Psoas muscle (tissue), 8 donors: ENCODE results near the gene PTPN23. TPM values are rescaled to one million over a fixed set of nuclear protein-coding genes. Genes with fewer than 3 reads are reported as not detected.
A peak's percentile ranks its signal among the peaks of the same experiment; 100 is the strongest.
"Not testable (repeated sequence)": the region's sequence is repeated elsewhere in the genome, so short reads cannot be mapped to it uniquely, and the experiment has no call there.

ENCODE experiments used
- ATAC-seq, 4 donors: fragments of 200-7000 bp; cut with Tn5 transposase; one replicate each; pipeline ENCODE4 v1.9.1; 2020; ENCODE audit warnings: moderate library complexity in 3 of 4, mild to moderate bottlenecking in 2 of 4
- DNase-seq, 2 donors: peaks; one replicate each; pipeline ENCODE4 v3.0.0-alpha.2; 2020
- H3K27ac ChIP-seq: fragments of 200-600 bp; one replicate; pipeline ENCODE4 v1.8.0; 2022
- H3K27me3 ChIP-seq, 3 donors: fragments of 200-600 bp in 1 of 3; one replicate each; pipeline versions ENCODE4 v1.6.1 to v1.8.0; 2013 to 2022; ENCODE audit warnings: low read length in 2 of 3, mild to moderate bottlenecking in 2 of 3, moderate library complexity in 1 of 3; ENCODE audit not compliant: insufficient read depth in 3 of 3
- H3K36me3 ChIP-seq, 2 donors: fragments of 200-600 bp in 1 of 2; one replicate each; pipeline versions ENCODE4 v1.6.1 to v1.8.0; 2013 to 2022; ENCODE audit warnings: low read depth in 1 of 2, mild to moderate bottlenecking in 1 of 2, moderate library complexity in 1 of 2; ENCODE audit not compliant: insufficient read depth in 1 of 2
- H3K4me1 ChIP-seq: fragments of 200-600 bp; one replicate; pipeline ENCODE4 v1.8.0; 2022
- H3K4me3 ChIP-seq: fragments of 200-600 bp; one replicate; pipeline ENCODE4 v1.8.0; 2022; ENCODE audit warnings: mild to moderate bottlenecking
- H3K9me3 ChIP-seq: fragments of 200-600 bp; one replicate; pipeline ENCODE4 v1.8.0; 2022
- WGBS, 3 donors: extraction: QIAGEN DNeasy Blood & Tissue Kit; methylation state at CpG; one replicate each; pipeline versions ENCODE4 v1.1.6 to v1.1.7; 2013; 5-methylcytosine and 5-hydroxymethylcytosine counted together
- intact Hi-C, 2 donors: fragments of 100-400 bp; cut with DNase I; formaldehyde crosslinking; loops; one replicate each; pipeline versions ENCODE4 v1.11.0 to v1.14.2; 2022
- polyA plus RNA-seq, 3 donors: library from polyadenylated mRNA; stranded (reverse); fragments of 200-250 nt; gene quantifications; one replicate each; pipeline ENCODE4 v1.2.3, GENCODE V29; 2013
- total RNA-seq, 4 donors: library from RNA; stranded (reverse); fragmentation: NEBNext Ultra II Directional in 2 of 4; extraction: Animal tissue kit (Norgen Biotek cat#: 25700) in 2 of 4; gene quantifications; one replicate each; pipeline versions ENCODE4 v1.2.1 to v1.2.4, GENCODE V29; 2021 to 2023
- TF ChIP-seq, protein P1 (sequence below): fragments of 200-600 bp; IDR thresholded peaks from one replicate; pipeline ENCODE4 v1.8.0; 2022; ENCODE audit warnings: antibody characterized with exemption
- donor health status: healthy with polysubstance abuse.
- donor health status: DM: no; HTN: no; CAD: no; lungs with moderate emphysema.
- donor health status: Bipolar disorder and iron deficiency.
- donor health status: healthy.
- donor health status: DM: yes; HTN: yes; CAD: no.
- donor health status: DM: no; HTN: no; CAD: no.
- donor health status: DM: no; HTN: no; CAD: no.
- donor health status: DM: yes; HTN: yes; CAD: no.

PTPN23 gene
- total and polyA plus RNA-seq, 7 donors: 14.3 to 47.5 (median 30.9) TPM

DNA sequence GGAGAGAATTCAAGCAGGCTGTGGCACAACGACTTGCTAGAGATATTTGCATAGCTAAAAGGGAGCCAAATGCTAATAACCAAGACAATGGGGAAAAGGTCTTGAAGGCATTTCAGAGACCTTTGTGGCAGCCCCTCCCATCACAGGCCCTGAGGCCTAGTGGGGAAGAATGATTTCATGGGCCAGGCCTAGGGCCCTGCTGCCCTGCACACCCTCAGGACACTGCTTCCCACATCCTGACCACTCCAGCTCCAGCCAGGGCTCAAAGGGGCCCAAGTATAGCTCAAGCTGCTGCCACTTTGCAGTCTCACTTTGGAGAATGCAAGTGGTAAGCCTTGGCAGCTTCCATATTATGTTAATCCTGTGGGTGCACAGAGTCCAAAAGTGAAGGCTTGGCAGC, 21.5 kb upstream of the PTPN23 start:
- H3K27me3 ChIP-seq: no peaks in the 10 kb centered on the region
- no peaks in the 10 kb centered on the region for H3K4me1 ChIP-seq
- no peak for DNase-seq
- H3K4me3 ChIP-seq: no peak overlapping the region
- peaks cover 12% of the 10 kb centered on the region for H3K9me3 ChIP-seq
- TF ChIP-seq, protein P1, sequence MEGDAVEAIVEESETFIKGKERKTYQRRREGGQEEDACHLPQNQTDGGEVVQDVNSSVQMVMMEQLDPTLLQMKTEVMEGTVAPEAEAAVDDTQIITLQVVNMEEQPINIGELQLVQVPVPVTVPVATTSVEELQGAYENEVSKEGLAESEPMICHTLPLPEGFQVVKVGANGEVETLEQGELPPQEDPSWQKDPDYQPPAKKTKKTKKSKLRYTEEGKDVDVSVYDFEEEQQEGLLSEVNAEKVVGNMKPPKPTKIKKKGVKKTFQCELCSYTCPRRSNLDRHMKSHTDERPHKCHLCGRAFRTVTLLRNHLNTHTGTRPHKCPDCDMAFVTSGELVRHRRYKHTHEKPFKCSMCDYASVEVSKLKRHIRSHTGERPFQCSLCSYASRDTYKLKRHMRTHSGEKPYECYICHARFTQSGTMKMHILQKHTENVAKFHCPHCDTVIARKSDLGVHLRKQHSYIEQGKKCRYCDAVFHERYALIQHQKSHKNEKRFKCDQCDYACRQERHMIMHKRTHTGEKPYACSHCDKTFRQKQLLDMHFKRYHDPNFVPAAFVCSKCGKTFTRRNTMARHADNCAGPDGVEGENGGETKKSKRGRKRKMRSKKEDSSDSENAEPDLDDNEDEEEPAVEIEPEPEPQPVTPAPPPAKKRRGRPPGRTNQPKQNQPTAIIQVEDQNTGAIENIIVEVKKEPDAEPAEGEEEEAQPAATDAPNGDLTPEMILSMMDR: no peak
- WGBS, 3 donors: 64 to 70% (median 68%) methylated on average over 1 of the region's 1 CpG
- no peak overlapping the region for H3K27ac ChIP-seq
- intact Hi-C loops: no loop called here
- ATAC-seq: no peak
- H3K36me3 ChIP-seq: no peaks in the 10 kb centered on the region

DNA sequence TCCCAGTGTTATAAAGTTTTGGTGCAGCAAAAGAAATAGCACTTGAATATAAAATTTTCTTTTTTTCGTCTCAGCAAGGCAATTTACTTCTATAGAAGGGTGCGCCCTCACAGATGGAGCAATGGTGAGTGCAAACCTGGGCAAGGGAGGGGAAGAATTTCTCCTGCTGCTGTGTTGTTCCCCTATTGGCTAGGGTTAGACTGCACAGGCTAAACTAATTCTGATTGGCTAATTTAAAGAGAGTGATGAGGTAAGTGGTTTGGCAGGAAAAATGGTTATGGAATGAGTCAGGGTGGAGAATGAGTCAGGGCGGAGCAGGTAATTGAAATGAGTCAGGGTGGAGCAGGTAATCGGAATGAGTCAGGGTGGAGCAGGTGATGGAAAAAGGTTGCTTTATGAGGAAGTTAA, 20.7 kb upstream of the PTPN23 start:
- intact Hi-C loops: not testable (repeated sequence)

DNA sequence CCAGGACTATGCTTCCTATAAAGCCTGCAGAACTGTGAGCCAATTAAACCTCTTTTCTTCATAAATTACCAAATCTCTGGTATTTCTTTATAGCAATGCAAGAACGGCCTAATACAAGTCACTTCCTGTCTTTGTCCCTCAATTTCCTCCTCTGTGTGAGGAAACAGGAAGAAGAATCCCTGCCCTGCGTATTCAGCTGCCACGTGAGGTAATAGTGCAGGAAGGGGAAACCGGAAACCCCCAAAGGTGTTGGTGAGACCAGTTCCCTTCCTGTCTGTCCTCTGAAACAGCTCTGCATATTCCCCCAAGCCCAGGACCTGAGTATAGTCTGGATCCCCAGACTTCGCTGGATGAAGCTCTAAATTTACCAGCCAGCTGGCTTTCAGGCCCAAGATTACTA, 18.1 kb upstream of the PTPN23 start:
- Histone ChIP-seq H3K27me3 (no peaks in the 10 kb centered on the region), H3K36me3 (no peaks in the 10 kb centered on the region), H3K4me3 (no peak overlapping the region), H3K27ac (peak overlapping the region; percentile 37), H3K9me3 (peaks cover 12% of the 10 kb centered on the region), H3K4me1 (peaks cover 9% of the 10 kb centered on the region)
- TF ChIP-seq, protein P1: no peak
- intact Hi-C loops: no loop called here
- DNase-seq (no peak), ATAC-seq (peak in 1 of 4 donors; percentile 35)
- WGBS, 3 donors: 65 to 75% (median 68%) methylated on average over 5 of the region's 5 CpGs

More for the DNA sequence above, 20.7 kb upstream of the PTPN23 start:
- ATAC-seq, DNase-seq, H3K27me3 ChIP-seq, H3K4me1 ChIP-seq, H3K36me3 ChIP-seq, H3K27ac ChIP-seq, H3K4me3 ChIP-seq: not testable (repeated sequence)
- WGBS, 3 donors: 92 to 98% (median 94%) methylated on average over 4 of the region's 4 CpGs
- H3K9me3 ChIP-seq: peaks cover 12% of the 10 kb centered on the region

DNA sequence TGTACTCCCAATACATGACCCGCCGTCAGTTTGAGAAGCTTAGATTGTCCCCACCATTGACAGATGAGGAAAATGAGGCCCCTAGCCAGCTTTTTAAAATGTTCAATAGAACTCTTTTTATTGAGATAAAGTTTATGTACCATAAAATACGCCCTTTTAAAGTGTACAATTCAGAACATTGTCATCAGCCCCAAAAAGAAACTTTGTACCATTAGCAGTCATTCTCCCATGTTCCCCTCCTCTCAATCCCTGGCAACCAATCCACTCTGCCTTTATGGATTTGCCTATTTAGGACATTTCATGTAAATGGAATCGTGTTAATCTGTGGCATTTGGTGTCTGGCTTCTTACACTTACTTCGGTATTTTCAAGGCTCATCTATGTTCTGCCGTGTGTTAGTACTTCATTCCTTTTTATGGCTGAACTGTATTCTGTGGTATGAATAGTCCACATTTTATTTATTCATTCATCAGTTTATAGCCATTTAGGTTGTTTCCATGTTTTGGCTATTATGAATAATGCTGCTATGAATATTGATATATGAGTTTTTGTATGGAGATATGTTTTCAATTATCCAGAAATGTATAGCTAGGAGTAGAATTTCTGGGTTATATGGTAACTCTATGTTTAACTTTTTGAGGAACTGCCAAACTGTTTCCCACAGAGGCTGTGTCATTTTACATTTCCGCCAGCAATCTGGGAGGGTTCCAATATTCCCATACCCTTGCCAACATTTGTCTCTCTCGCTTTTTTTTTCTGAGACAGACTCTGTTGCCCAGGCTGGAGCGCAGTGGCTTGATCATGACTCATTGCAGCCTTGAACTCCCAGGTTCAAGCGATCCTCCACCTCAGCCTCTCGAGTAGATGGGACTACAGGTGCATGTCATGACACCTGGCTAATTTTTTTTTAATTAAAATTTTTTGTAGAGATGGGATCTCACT, 15.3 kb upstream of the PTPN23 start:
- TF ChIP-seq, protein P1: no peak
- H3K4me1 ChIP-seq: peaks cover 9% of the 10 kb centered on the region
- no peaks in the 10 kb centered on the region for H3K27me3 ChIP-seq
- no peak for DNase-seq
- WGBS, 3 donors: 34 to 39% (median 34%) methylated on average over 11 of the region's 11 CpGs
- no peak overlapping the region for H3K4me3 ChIP-seq
- ATAC-seq: peak; percentile 43 to 75 (median 68)
- H3K27ac ChIP-seq: no peak overlapping the region
- intact Hi-C loops: no loop called here
- H3K36me3 ChIP-seq: no peaks in the 10 kb centered on the region
- no peaks in the 10 kb centered on the region for H3K9me3 ChIP-seq

DNA sequence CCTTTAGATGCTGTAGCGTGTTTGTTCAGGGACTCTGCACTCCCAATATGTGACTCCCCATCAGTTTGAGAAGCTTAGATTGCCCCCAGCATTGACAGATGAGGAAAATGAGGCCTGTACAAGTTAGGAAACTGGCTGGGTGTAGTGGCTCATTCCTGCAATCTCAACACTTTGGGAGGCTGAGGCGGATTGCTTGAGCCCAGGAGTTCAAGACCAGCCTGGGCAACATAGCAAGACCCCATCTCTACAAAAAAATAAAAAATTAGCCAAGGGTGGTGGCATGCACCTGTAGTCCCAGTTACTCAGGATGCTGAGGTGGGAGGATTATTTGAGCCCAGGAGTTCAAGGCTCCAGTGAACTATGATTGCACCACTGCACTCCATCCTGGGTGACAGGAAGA, 14.0 kb upstream of the PTPN23 start:
- H3K36me3 ChIP-seq: no peaks in the 10 kb centered on the region
- H3K27ac ChIP-seq: no peak overlapping the region
- peaks cover 9% of the 10 kb centered on the region for H3K4me1 ChIP-seq
- TF ChIP-seq, protein P1: no peak
- DNase-seq: no peak
- no peaks in the 10 kb centered on the region for H3K27me3 ChIP-seq
- ATAC-seq: no peak
- H3K4me3 ChIP-seq: no peak overlapping the region
- WGBS, 3 donors: 97 to 98% (median 97%) methylated on average over 2 of the region's 2 CpGs
- no peaks in the 10 kb centered on the region for H3K9me3 ChIP-seq
- intact Hi-C loops: no loop called here
